Hepatocyte (in vitro differentiated cells): ENCODE measurements around the gene GNAZ. TPM values are rescaled to one million over a fixed set of nuclear protein-coding genes. Genes with fewer than 3 reads are reported as not detected.

Experiments used
- DNase-seq: peaks from one replicate; pipeline ENCODE4 v3.0.0-alpha.2; 2016; ENCODE audit warnings: low spot score
- H2AFZ ChIP-seq: fragments of 200-600 bp; sonication (generic); 2 replicates; pipeline ENCODE4 v1.6.0; 2016; ENCODE audit warnings: antibody characterized with exemption, mild to moderate bottlenecking
- H3K27ac ChIP-seq: fragments of 200-600 bp; sonication (generic); 2 replicates; pipeline ENCODE4 v1.5.1; 2016; ENCODE audit warnings: mild to moderate bottlenecking
- H3K27me3 ChIP-seq: fragments of 200-600 bp; sonication (generic); 2 replicates; pipeline ENCODE4 v1.6.1; 2016
- H3K36me3 ChIP-seq: fragments of 200-600 bp; sonication (generic); replicated peaks from 2 replicates; pipeline ENCODE4 v1.5.1; 2016; ENCODE audit warnings: low read depth; ENCODE audit not compliant: insufficient read depth
- H3K4me1 ChIP-seq: fragments of 200-600 bp; sonication (generic); 2 replicates; pipeline ENCODE4 v1.5.1; 2016; ENCODE audit warnings: mild to moderate bottlenecking, moderate library complexity; ENCODE audit not compliant: insufficient read depth
- H3K4me2 ChIP-seq: fragments of 200-600 bp; sonication (generic); 2 replicates; pipeline ENCODE4 v1.6.0; 2016
- H3K4me3 ChIP-seq: fragments of 200-600 bp; sonication (generic); 2 replicates; pipeline ENCODE4 v1.5.1; 2016; ENCODE audit warnings: mild to moderate bottlenecking
- H3K79me2 ChIP-seq: fragments of 200-600 bp; sonication (generic); 2 replicates; pipeline ENCODE4 v1.6.0; 2017; ENCODE audit warnings: mild to moderate bottlenecking
- H3K9me2 ChIP-seq: fragments of 200-600 bp; sonication (generic); replicated peaks from 2 replicates; pipeline ENCODE4 v1.6.0; 2017; ENCODE audit warnings: mild to moderate bottlenecking; ENCODE audit not compliant: insufficient read depth
- H3K9me3 ChIP-seq: fragments of 200-600 bp; sonication (generic); 2 replicates; pipeline ENCODE4 v1.5.1; 2016; ENCODE audit warnings: low read depth, mild to moderate bottlenecking
- H4K20me1 ChIP-seq: fragments of 200-600 bp; sonication (generic); 2 replicates; pipeline ENCODE4 v1.6.0; 2016; ENCODE audit warnings: mild to moderate bottlenecking; ENCODE audit not compliant: insufficient read depth, poor library complexity, severe bottlenecking
- CTCF ChIP-seq: fragments of 200-600 bp; sonication (generic); IDR thresholded peaks from 2 replicates; pipeline ENCODE4 v1.5.1; 2016; ENCODE audit warnings: antibody characterized with exemption, mild to moderate bottlenecking; ENCODE audit not compliant: poor library complexity
- EZH2 ChIP-seq: fragments of 200-600 bp; sonication (generic); IDR thresholded peaks from 2 replicates; pipeline ENCODE4 v1.6.1; 2016; ENCODE audit warnings: antibody characterized with exemption, mild to moderate bottlenecking, borderline replicate concordance
- EZH2phosphoT487 ChIP-seq: fragments of 200-600 bp; sonication (generic); IDR thresholded peaks from one replicate; pipeline ENCODE4 v1.6.1; 2018; ENCODE audit warnings: antibody characterized with exemption, mild to moderate bottlenecking, low read depth, moderate library complexity; ENCODE audit not compliant: unreplicated experiment, severe bottlenecking
- WGBS: methylation state at CpG from one replicate; pipeline ENCODE4 v1.1.6; 2016; ENCODE audit warnings: low lambda C conversion rate; ENCODE audit errors: missing lambda C conversion rate; 5-methylcytosine and 5-hydroxymethylcytosine counted together
- polyA plus RNA-seq: library from polyadenylated mRNA; unstranded; fragments of >200 nt; fragmentation: Nextera tagmentation; extraction: Ambion mirVana; gene quantifications from 2 replicates; pipeline ENCODE4 v1.2.1, GENCODE V29; 2016
- total RNA-seq: library from RNA; depleted of rRNA; stranded (reverse); fragments of >200 nt; gene quantifications from 2 replicates; pipeline ENCODE4 v1.2.3, GENCODE V29; 2014

The GNAZ gene
- total and polyA plus RNA-seq, 2 experiments from 2014 or later = 3.4 to 4.1 TPM

- Histone ChIP-seq H3K9me2 (no peaks in the 10 kb centered on the region), H3K4me3 (no peak overlapping the region), H3K36me3 (no peaks in the 10 kb centered on the region), H3K27me3 (no peaks in the 10 kb centered on the region), H3K4me2 (no peak overlapping the region), H3K4me1 (no peaks in the 10 kb centered on the region), H3K79me2 (no peaks in the 10 kb centered on the region), H4K20me1 (no peaks in the 10 kb centered on the region), H3K9me3 (no peaks in the 10 kb centered on the region), H2AFZ (no peak overlapping the region), H3K27ac (no peak overlapping the region)
- TF ChIP-seq EZH2 (no peak), EZH2phosphoT487 (no peak), CTCF (no peak)
- WGBS = 87% methylated on average over 2 of the region's 2 CpGs
- peak; percentile 1 for DNase-seq
These were observed 12.3 kb upstream of the GNAZ start for GRCh38 chr22:23058063-23058462.

GRCh38 chr22:23058481-23059283 is 11.6 kb upstream of the GNAZ start:
- H3K4me1 ChIP-seq = no peaks in the 10 kb centered on the region
- WGBS = 88% methylated on average over 9 of the region's 9 CpGs
- no peak overlapping the region for H2AFZ ChIP-seq
- H3K27ac ChIP-seq = no peak overlapping the region
- H3K36me3 ChIP-seq = no peaks in the 10 kb centered on the region
- H3K79me2 ChIP-seq = no peaks in the 10 kb centered on the region
- H3K9me2 ChIP-seq = no peaks in the 10 kb centered on the region
- TF ChIP-seq CTCF = no peak
- TF ChIP-seq EZH2phosphoT487 = no peak
- TF ChIP-seq EZH2 = no peak
- no peak overlapping the region for H3K4me2 ChIP-seq
- no peak overlapping the region for H3K4me3 ChIP-seq
- H3K9me3 ChIP-seq = no peaks in the 10 kb centered on the region
- peak; percentile 3 for DNase-seq
- no peaks in the 10 kb centered on the region for H3K27me3 ChIP-seq
- H4K20me1 ChIP-seq = no peaks in the 10 kb centered on the region

GRCh38 chr22:23059284-23059948 is 10.9 kb upstream of the GNAZ start:
- no peaks in the 10 kb centered on the region for H3K79me2 ChIP-seq
- H3K27ac ChIP-seq = no peak overlapping the region
- no peaks in the 10 kb centered on the region for H3K36me3 ChIP-seq
- no peak overlapping the region for H3K4me2 ChIP-seq
- no peaks in the 10 kb centered on the region for H4K20me1 ChIP-seq
- no peak overlapping the region for H2AFZ ChIP-seq
- H3K9me2 ChIP-seq = no peaks in the 10 kb centered on the region
- H3K27me3 ChIP-seq = no peaks in the 10 kb centered on the region
- no peaks in the 10 kb centered on the region for H3K4me1 ChIP-seq
- H3K9me3 ChIP-seq = no peaks in the 10 kb centered on the region
- H3K4me3 ChIP-seq = no peak overlapping the region
- TF ChIP-seq EZH2phosphoT487 = no peak
- no peak for TF ChIP-seq EZH2
- TF ChIP-seq CTCF = no peak
- 95% methylated on average over 24 of the region's 24 CpGs for WGBS
- DNase-seq = no peak
